ENCODE data around the gene CUEDC2. TPM values are rescaled to one million over a fixed set of nuclear protein-coding genes. Genes with fewer than 3 reads are reported as not detected.

Gene CUEDC2
- total RNA-seq, 1 donor: 51.0 TPM

DNA sequence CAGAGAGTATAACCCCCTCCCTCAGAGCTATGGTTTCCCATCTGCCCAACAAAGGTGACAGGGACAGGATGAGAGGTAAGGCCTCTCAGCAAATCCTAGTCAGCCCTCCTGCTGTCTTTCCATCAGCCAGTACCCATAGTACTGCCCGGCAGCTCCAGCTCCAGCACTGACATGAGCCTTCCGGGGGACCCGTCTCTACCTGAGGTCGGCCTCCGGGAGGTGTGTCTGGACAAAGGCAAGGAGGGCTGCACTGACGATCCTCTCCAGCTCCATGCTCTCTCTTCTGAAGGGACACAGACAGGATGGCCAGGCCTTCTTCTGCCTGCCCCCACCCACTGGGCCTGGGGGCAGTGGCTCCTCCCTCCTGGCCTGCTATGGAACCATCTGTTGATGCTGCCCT lies 7.5 kb downstream of the CUEDC2 start:
- no peak for DNase-seq (ENCODE audit: low read depth)
- TF ChIP-seq, protein P1, sequence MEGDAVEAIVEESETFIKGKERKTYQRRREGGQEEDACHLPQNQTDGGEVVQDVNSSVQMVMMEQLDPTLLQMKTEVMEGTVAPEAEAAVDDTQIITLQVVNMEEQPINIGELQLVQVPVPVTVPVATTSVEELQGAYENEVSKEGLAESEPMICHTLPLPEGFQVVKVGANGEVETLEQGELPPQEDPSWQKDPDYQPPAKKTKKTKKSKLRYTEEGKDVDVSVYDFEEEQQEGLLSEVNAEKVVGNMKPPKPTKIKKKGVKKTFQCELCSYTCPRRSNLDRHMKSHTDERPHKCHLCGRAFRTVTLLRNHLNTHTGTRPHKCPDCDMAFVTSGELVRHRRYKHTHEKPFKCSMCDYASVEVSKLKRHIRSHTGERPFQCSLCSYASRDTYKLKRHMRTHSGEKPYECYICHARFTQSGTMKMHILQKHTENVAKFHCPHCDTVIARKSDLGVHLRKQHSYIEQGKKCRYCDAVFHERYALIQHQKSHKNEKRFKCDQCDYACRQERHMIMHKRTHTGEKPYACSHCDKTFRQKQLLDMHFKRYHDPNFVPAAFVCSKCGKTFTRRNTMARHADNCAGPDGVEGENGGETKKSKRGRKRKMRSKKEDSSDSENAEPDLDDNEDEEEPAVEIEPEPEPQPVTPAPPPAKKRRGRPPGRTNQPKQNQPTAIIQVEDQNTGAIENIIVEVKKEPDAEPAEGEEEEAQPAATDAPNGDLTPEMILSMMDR (IDR thresholded peaks at IDR 0.05; ENCODE audit: insufficient read depth, low read depth, low read length): no peak
- H3K4me3 ChIP-seq (ENCODE audit: low read depth, low read length): no peak overlapping the region

DNA sequence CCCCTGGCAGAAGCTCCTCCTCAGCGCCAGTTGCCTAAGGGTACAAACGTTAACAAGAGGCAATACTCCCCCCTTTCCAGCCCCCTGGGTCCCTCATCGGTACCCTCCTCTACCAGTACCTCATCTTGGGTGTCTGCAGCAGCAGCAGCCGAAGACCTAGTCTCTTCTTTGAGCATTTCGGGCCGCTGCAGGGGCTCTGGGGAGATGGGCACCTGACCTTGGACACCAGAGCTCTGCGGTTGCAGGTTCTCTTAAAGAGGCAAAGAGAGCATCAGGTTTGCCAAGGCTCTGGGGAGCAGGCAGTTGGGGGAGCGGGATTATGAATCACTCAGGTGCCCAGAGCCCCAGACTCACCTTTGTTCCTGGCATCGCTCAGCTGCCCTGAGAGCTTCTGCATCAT lies 8.2 kb downstream of the CUEDC2 start:
- no peak overlapping the region for H3K4me3 ChIP-seq (ENCODE audit: low read depth, low read length)
- TF ChIP-seq, protein P1 (IDR thresholded peaks at IDR 0.05; ENCODE audit: insufficient read depth, low read depth, low read length): no peak
- DNase-seq (ENCODE audit: low read depth): no peak

DNA sequence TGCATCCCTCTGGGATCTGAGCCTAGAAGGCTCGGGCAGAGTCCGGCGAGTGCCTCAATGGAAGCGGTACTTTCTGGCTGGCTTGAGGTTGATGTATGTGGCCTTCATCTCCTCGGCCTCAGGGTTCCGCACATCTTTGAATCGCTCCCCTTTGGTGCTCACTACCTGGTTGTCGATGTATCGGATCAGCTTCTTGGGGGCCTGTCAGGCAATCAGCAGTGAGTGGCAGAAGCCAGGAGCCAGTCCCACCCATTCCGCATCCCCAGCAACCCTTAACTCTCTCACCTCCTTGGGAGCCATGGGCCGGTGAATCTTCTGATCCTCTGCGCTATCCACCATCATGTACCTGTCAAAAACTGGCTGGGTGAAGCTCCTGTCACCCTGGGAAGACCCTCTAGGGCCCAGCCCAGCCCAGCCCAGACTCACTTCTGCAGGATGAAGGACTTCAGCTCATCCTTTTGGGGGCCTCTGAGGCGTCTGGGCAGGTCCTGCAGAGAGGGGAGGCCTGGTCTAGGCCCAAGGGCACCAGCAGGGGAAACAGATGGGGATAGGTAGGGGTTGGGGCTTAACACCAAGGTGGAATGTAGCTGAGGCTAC lies 8.9 kb downstream of the CUEDC2 start:
- TF ChIP-seq, protein P1 (IDR thresholded peaks at IDR 0.05; ENCODE audit: insufficient read depth, low read depth, low read length): no peak
- no peak overlapping the region for H3K4me3 ChIP-seq (ENCODE audit: low read depth, low read length)
- DNase-seq (ENCODE audit: low read depth): no peak

DNA sequence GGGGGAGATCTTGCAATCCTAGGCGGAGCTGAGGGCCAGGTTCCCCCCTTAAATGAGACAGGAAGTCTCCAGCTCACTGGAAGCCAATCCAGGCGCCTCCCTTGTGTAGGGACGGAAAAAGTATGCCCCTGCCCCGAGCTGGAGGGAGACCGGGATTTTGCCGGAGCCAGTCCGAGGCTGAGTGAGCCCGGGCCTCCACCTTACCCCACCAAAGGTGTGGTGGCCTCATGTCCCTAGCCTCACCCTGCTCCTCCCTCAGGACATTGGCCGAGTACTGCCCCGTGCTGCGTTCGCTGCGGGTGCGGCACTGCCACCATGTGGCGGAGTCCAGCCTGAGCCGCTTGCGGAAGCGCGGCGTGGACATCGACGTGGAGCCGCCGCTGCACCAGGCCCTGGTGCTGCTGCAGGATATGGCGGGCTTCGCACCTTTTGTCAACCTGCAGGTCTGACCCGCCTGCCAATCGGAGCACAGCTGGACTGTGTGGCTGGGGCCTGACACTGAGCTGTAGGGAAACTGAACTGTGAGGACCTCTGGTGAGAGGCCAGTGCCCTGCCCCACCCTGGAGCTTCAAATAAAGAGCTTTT lies 9.7 kb downstream of the CUEDC2 start:
- peak overlapping the region; percentile 89 for H3K4me3 ChIP-seq (ENCODE audit: low read depth, low read length)
- TF ChIP-seq, protein P1 (IDR thresholded peaks at IDR 0.05; ENCODE audit: insufficient read depth, low read depth, low read length): peak; percentile 74
- peak; percentile 70 for DNase-seq (ENCODE audit: low read depth)

DNA sequence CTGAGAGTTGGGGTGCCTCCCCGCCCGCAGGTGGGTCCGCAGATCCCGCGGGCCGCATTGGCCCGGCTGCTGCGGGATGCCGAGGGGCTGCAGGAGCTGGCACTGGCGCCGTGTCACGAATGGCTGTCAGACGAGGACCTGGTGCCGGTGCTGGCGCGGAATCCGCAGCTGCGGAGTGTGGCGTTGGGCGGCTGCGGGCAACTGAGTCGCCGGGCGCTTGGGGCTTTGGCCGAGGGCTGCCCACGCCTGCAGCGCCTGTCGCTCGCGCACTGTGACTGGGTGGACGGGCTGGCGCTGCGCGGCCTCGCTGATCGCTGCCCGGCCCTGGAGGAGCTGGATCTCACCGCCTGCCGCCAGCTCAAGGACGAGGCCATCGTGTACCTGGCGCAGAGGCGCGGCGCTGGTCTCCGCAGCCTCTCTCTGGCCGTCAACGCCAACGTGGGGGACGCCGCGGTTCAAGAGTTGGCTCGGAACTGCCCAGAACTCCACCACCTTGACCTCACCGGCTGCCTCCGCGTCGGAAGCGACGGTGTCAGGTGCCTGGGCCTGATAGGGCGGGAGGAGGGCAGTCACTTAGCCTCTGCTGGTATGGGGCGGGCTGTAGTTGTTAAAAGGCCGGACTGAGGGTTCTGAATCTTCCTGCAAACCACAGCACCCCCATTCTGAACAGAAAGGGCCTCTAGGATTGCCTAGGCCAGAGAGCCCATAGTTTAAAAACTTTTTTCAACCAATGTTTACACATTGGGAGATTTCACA lies 10.4 kb downstream of the CUEDC2 start:
- no peak for DNase-seq (ENCODE audit: low read depth)
- TF ChIP-seq, protein P1 (IDR thresholded peaks at IDR 0.05; ENCODE audit: insufficient read depth, low read depth, low read length): no peak
- H3K4me3 ChIP-seq (ENCODE audit: low read depth, low read length): peak overlapping the region; percentile 89

DNA sequence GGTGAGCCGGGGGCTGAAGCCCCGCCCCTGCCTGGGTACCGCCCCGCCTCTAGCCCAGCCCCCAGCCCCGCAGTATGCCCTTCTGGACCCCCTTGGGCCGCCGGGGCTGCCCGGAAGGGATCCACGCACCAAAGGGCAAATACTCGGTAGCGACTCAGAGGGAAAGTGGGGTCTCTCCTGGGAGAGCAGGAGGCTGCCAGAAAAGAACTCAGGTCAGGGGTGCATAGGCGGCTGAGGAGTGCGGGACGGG lies 10.9 kb downstream of the CUEDC2 start:
- peak overlapping the region; percentile 89 for H3K4me3 ChIP-seq (ENCODE audit: low read depth, low read length)
- TF ChIP-seq, protein P1 (IDR thresholded peaks at IDR 0.05; ENCODE audit: insufficient read depth, low read depth, low read length): no peak
- DNase-seq (ENCODE audit: low read depth): no peak
